Urinary bladder (tissue), 4 donors: ENCODE data around the gene SRSF11. TPM values are rescaled to one million over a fixed set of nuclear protein-coding genes. Genes with fewer than 3 reads are reported as not detected.

Source experiments
- DNase-seq: peaks from one replicate; pipeline ENCODE4 v3.0.0-alpha.2; 2015; ENCODE audit errors: extremely low spot score
- H3K27ac ChIP-seq: one replicate; pipeline ENCODE4 v1.5.1; 2013; ENCODE audit warnings: low read depth, mild to moderate bottlenecking, moderate library complexity
- H3K36me3 ChIP-seq: one replicate; pipeline ENCODE4 v1.6.1; 2013; ENCODE audit warnings: mild to moderate bottlenecking, moderate library complexity; ENCODE audit not compliant: insufficient read depth
- H3K4me1 ChIP-seq: one replicate; pipeline ENCODE4 v1.6.1; 2013; ENCODE audit warnings: mild to moderate bottlenecking, moderate library complexity; ENCODE audit not compliant: insufficient read depth
- H3K4me3 ChIP-seq: one replicate; pipeline ENCODE4 v1.5.1; 2013; ENCODE audit warnings: low read depth, low read length
- polyA plus RNA-seq: library from polyadenylated mRNA; stranded (reverse); fragments of 200-250 nt; gene quantifications from one replicate; pipeline ENCODE4 v1.2.3, GENCODE V29; 2013
- small RNA-seq: library from RNA; depleted of rRNA; stranded (forward); fragments of <200 nt; gene quantifications from one replicate; pipeline ENCODE3, GENCODE V24; 2014
- total RNA-seq: library from RNA; depleted of rRNA; stranded (reverse); fragments of >200 nt; gene quantifications from one replicate; pipeline ENCODE4 v1.2.3, GENCODE V29; 2014
- donor health status: healthy with polysubstance abuse.
- donor health status: healthy.

Gene SRSF11
- total and polyA plus RNA-seq, 2 donors = 108 to 294 TPM

GRCh38 chr1:70299472-70299871 is 78.3 kb downstream of the SRSF11 start:
- DNase-seq = no peak
- no peak overlapping the region for H3K27ac ChIP-seq
- H3K4me1 ChIP-seq = no peaks in the 10 kb centered on the region
- H3K36me3 ChIP-seq = peaks cover 2% of the 10 kb centered on the region
- H3K4me3 ChIP-seq = no peak overlapping the region

Small RNA genes lying within 50 kb of the gene (small RNA-seq; reads per million reads assigned to genes)
- not detected for gene RN7SL242P

Other genes with a start within 250 kb of the SRSF11 start
- 41.7 TPM for gene LRRC40, start 15.8 kb upstream of the SRSF11 start, total RNA-seq
- 9.8 TPM for gene LRRC40, start 15.8 kb upstream of the SRSF11 start, polyA plus RNA-seq
- gene ANKRD13C, start 133.3 kb downstream of the SRSF11 start, total RNA-seq = 79.0 TPM
- 14.4 TPM for gene ANKRD13C, start 133.3 kb downstream of the SRSF11 start, polyA plus RNA-seq
- 3.8 TPM for gene CTH, start 189.9 kb downstream of the SRSF11 start, total RNA-seq
- gene CTH, start 189.9 kb downstream of the SRSF11 start, polyA plus RNA-seq = 3.8 TPM